ENCODE results near the gene BROX.
"Not testable (repeated sequence)": the region's sequence is repeated elsewhere in the genome, so short reads cannot be mapped to it uniquely, and the experiment has no call there.

Gene BROX

GRCh38 chr1:222712253-222713090, at the start of gene BROX, which contains the start of gene AIDA:
TSS of gene BROX (plus strand) at chr1:222712564. CDS start at chr1:222715700, 3,136 bp downstream.
TSS of gene AIDA (minus strand) at chr1:222712491. CDS start at chr1:222712317, 174 bp downstream.
- DNase-seq = peak; percentile 88 to 98 (median 94)

GRCh38 chr1:222663431-222663934, 48.9 kb upstream of the BROX start:
- DNase-seq = no peak

GRCh38 chr1:222665964-222666363, 46.4 kb upstream of the BROX start:
- no peak for DNase-seq

- not testable (repeated sequence) for DNase-seq
These were observed 44.2 kb upstream of the BROX start for GRCh38 chr1:222668184-222668583.

- DNase-seq = not testable (repeated sequence)
These were observed 43.3 kb upstream of the BROX start for GRCh38 chr1:222669107-222669506.

GRCh38 chr1:222670110-222670509, 42.3 kb upstream of the BROX start:
- DNase-seq = no peak

GRCh38 chr1:222680080-222680479, 32.3 kb upstream of the BROX start:
- DNase-seq = no peak

- DNase-seq = no peak
These were observed 21.3 kb upstream of the BROX start for GRCh38 chr1:222691016-222691415.

GRCh38 chr1:222694927-222695326, 17.4 kb upstream of the BROX start:
- DNase-seq = no peak

GRCh38 chr1:222696741-222697140, 15.6 kb upstream of the BROX start:
- DNase-seq = no peak

GRCh38 chr1:222697203-222697602, 15.2 kb upstream of the BROX start:
- DNase-seq = no peak

GRCh38 chr1:222697826-222698225, 14.5 kb upstream of the BROX start:
- no peak for DNase-seq

- no peak for DNase-seq
These were observed 10.2 kb upstream of the BROX start for GRCh38 chr1:222702210-222702609.

- no peak for DNase-seq
These were observed 8.1 kb upstream of the BROX start for GRCh38 chr1:222704260-222704659.

GRCh38 chr1:222706815-222707214, 5.5 kb upstream of the BROX start:
- no peak for DNase-seq

GRCh38 chr1:222709700-222710153, 2.6 kb upstream of the BROX start:
- no peak for DNase-seq

GRCh38 chr1:222711319-222712252, 778 bp upstream of the BROX start:
- DNase-seq = peak; percentile 10 to 48 (median 28)

- peak; percentile 62 to 90 (median 80) for DNase-seq
These were observed 962 bp downstream of the BROX start for GRCh38 chr1:222713091-222713961.

GRCh38 chr1:222716393-222716792, 4.0 kb downstream of the BROX start:
- DNase-seq = no peak

GRCh38 chr1:222728746-222729145, 16.4 kb downstream of the BROX start:
- no peak for DNase-seq

GRCh38 chr1:222730866-222731265, 18.5 kb downstream of the BROX start:
- no peak for DNase-seq

Measured in activated naive CD4-positive, alpha-beta T cell (primary cell).